Thyroid gland (tissue), 4 donors: Measurements from ENCODE around the gene PBXIP1. TPM values are rescaled to one million over a fixed set of nuclear protein-coding genes. Genes with fewer than 3 reads are reported as not detected.
"Not testable (repeated sequence)": the region's sequence is repeated elsewhere in the genome, so short reads cannot be mapped to it uniquely, and the experiment has no call there.

ENCODE experiments used
- DNase-seq, 2 donors: peaks; one replicate each; pipeline ENCODE4 v3.0.0-alpha.2; 2019
- H3K27ac ChIP-seq, 3 donors: fragments of 200-600 bp; sonication (generic); 1 replicate in 2 of 3; 2 replicates in 1 of 3; pipeline ENCODE4 v1.5.1; 2016 to 2019; ENCODE audit warnings: mild to moderate bottlenecking in 1 of 3, moderate library complexity in 1 of 3
- H3K27me3 ChIP-seq: fragments of 200-600 bp; sonication (generic); one replicate; pipeline ENCODE4 v1.5.1; 2019
- H3K36me3 ChIP-seq, 2 donors: fragments of 200-600 bp; sonication (generic); one replicate each; pipeline ENCODE4 v1.5.1; 2016 to 2019
- H3K4me1 ChIP-seq, 2 donors: fragments of 200-600 bp; sonication (generic); one replicate each; pipeline ENCODE4 v1.5.1; 2017 to 2019
- H3K4me3 ChIP-seq, 3 donors: fragments of 200-600 bp; sonication (generic); replicated peaks in 1 of 3; 1 replicate in 2 of 3; 2 replicates in 1 of 3; pipeline ENCODE4 v1.5.1; 2016; ENCODE audit warnings: mild to moderate bottlenecking in 1 of 3
- H3K9me3 ChIP-seq: fragments of 200-600 bp; sonication (generic); one replicate; pipeline ENCODE4 v1.5.1; 2017
- POLR2A ChIP-seq, 2 donors: fragments of 450-650 bp; IDR thresholded peaks; one replicate each; pipeline ENCODE4 v1.6.1; 2017; ENCODE audit warnings: antibody characterized with exemption in 2 of 2, mild to moderate bottlenecking in 2 of 2, moderate library complexity in 1 of 2
- WGBS, 2 donors: methylation state at CpG; one replicate each; pipeline ENCODE4 v1.1.5; 2017; 5-methylcytosine and 5-hydroxymethylcytosine counted together
- intact Hi-C: fragments of 100-400 bp; cut with DNase I; formaldehyde crosslinking; loops from one replicate; pipeline ENCODE4 v1.15.1; 2023
- total RNA-seq, 4 donors: library from RNA; depleted of rRNA; stranded (reverse); fragments of >200 nt; gene quantifications; one replicate each; pipeline ENCODE4 v1.2.3, GENCODE V29; 2016
- TF ChIP-seq, protein P1 (sequence below), 6 experiments: fragments of 200-600 bp in 3 of 6; fragments of 450-650 bp in 3 of 6; sonication (generic) in 3 of 6; IDR thresholded peaks; one replicate each; pipeline ENCODE4 v1.5.1; 2016 to 2019; ENCODE audit warnings: antibody characterized with exemption in 6 of 6, mild to moderate bottlenecking in 2 of 6, inconsistent platforms in 1 of 6, moderate library complexity in 1 of 6

The PBXIP1 gene
- total RNA-seq, 4 donors from 2014 or later: 139 to 205 (median 181) TPM

DNA sequence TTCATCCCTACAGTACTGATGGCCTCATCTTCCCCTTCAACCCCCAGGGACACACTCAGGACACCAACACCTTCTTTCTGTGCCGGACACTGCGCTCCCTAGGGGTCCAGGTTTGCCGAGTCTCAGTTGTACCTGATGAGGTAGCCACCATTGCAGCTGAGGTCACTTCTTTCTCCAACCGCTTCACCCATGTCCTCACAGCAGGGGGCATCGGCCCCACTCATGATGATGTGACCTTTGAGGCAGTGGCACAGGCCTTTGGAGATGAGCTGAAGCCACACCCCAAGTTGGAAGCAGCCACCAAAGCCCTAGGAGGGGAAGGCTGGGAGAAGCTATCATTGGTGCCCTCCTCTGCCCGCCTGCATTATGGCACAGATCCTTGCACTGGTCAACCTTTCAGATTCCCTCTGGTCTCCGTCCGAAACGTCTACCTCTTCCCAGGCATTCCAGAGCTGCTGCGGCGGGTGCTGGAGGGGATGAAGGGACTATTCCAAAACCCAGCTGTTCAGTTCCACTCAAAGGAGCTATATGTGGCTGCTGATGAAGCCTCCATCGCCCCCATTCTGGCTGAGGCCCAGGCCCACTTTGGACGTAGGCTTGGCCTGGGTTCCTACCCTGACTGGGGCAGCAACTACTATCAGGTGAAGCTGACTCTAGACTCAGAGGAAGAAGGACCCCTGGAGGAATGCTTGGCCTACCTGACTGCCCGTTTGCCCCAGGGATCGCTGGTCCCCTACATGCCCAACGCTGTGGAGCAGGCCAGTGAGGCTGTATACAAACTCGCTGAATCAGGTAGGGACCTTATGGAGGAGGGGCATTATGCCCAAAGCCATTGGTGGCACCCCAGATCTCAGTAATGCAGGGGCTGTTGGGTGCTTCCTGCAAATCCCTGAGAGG is 32.4 kb upstream of the PBXIP1 start:
- intact Hi-C loops: no loop called here
- peaks cover 11 to 13% of the 10 kb centered on the region in 2 donors for H3K36me3 ChIP-seq
- no peak for DNase-seq

DNA sequence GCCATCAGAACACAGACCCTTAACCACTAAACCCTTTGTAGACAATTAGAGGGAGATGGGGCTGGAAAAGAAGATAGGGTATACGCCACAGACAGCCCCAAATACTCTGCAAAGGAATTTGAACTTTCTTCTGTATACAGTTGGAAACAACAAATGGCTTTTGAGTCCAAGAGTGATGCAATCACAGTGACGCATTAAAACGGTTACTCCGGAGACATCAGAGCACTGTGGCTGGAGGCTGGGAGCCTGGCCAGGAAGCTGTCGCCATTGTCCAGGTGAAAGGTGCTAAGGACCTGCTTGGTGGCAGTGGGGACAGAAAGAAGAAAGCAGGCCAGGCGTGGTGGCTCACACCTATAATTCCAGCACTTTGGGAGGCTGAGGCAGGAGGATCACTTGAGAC is 31.4 kb upstream of the PBXIP1 start:
- Histone ChIP-seq H3K27ac (no peak overlapping the region), H3K9me3 (no peaks in the 10 kb centered on the region), H3K27me3 (no peaks in the 10 kb centered on the region), H3K4me3 (no peak overlapping the region), H3K4me1 (peaks cover 15 to 20% of the 10 kb centered on the region in 2 donors), H3K36me3 (peaks cover 11 to 13% of the 10 kb centered on the region in 2 donors)
- intact Hi-C loops: no loop called here
- WGBS, 2 donors: 87 to 93% methylated on average over 6 of the region's 6 CpGs
- TF ChIP-seq, protein P1, sequence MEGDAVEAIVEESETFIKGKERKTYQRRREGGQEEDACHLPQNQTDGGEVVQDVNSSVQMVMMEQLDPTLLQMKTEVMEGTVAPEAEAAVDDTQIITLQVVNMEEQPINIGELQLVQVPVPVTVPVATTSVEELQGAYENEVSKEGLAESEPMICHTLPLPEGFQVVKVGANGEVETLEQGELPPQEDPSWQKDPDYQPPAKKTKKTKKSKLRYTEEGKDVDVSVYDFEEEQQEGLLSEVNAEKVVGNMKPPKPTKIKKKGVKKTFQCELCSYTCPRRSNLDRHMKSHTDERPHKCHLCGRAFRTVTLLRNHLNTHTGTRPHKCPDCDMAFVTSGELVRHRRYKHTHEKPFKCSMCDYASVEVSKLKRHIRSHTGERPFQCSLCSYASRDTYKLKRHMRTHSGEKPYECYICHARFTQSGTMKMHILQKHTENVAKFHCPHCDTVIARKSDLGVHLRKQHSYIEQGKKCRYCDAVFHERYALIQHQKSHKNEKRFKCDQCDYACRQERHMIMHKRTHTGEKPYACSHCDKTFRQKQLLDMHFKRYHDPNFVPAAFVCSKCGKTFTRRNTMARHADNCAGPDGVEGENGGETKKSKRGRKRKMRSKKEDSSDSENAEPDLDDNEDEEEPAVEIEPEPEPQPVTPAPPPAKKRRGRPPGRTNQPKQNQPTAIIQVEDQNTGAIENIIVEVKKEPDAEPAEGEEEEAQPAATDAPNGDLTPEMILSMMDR (IDR thresholded peaks at IDR 0.05): no peak
- no peak for DNase-seq

More for the DNA sequence above, 32.4 kb upstream of the PBXIP1 start:
- Histone ChIP-seq H3K27ac (no peak overlapping the region), H3K4me3 (no peak overlapping the region), H3K4me1 (peaks cover 15% of the 10 kb centered on the region in 2 donors), H3K27me3 (no peaks in the 10 kb centered on the region), H3K9me3 (no peaks in the 10 kb centered on the region)
- WGBS, 2 donors: 88 to 91% methylated on average over 16 to 17 of the region's 17 CpGs
- no peak for TF ChIP-seq POLR2A (IDR thresholded peaks at IDR 0.05)
- TF ChIP-seq, protein P1 (IDR thresholded peaks at IDR 0.05): no peak

DNA sequence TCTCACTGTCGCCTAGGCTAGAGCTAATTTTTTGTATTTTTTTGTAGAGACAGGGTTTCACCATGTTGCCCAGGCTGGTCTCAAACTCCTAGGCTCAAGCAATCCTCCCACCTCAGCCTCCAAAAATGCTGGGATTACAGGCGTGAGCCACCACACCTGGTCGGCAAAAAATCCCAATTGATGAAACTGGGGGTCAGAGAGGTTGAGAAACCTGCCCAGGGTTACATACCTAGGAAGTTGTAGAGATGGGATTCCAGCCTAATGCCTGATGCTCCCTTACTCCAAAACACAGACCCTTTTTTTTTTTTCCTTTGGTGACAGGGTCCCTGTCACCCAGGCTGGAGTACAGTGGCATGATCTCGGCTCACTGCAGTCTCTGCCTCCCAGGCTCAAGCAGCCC is 30.8 kb upstream of the PBXIP1 start:
- peaks cover 11 to 13% of the 10 kb centered on the region in 2 donors for H3K36me3 ChIP-seq
- 89 to 97% methylated on average over 4 of the region's 4 CpGs for WGBS, 2 donors
- DNase-seq, H3K4me3 ChIP-seq, H3K27me3 ChIP-seq, H3K27ac ChIP-seq, H3K9me3 ChIP-seq, intact Hi-C loops: not testable (repeated sequence)
- H3K4me1 ChIP-seq: peaks cover 15 to 20% of the 10 kb centered on the region in 2 donors

DNA sequence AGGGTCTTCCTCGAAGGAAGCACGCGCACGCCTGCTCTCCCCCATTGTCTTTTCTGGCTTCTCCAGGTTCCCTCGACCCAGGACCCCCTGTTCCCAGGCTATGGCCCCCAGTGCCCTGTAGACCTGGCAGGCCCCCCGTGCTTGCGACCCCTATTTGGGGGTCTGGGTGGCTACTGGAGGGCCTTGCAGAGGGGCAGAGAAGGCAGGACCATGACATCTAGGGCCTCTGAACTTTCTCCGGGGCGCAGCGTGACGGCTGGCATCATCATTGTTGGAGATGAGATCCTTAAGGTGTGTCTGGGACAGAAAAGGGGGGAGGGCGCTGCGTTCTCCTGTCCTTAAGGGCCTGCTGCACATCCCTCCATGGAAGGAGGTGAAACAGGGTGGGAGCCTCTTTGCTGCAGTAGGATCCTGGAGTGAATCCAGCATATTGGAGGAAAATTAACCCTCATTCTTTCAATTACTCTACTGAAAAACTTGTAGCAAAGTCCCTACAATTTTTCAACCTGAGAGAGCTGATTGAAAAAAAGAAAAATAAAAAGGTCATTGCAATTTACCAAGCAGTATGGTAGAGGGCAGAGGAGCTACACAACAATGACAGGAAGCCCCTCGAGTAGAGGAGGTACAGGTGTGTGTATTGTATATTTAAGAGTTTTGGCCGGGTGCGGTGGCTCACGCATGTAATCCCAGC is 28.0 kb upstream of the PBXIP1 start:
- 7 to 12% methylated on average over 17 of the region's 17 CpGs for WGBS, 2 donors

More for the DNA sequence above, 28.0 kb upstream of the PBXIP1 start:
- H3K9me3 ChIP-seq: no peaks in the 10 kb centered on the region
- peaks cover 15 to 20% of the 10 kb centered on the region in 2 donors for H3K4me1 ChIP-seq
- H3K36me3 ChIP-seq: peaks cover 11 to 12% of the 10 kb centered on the region in 2 donors
- H3K4me3 ChIP-seq: peak overlapping the region; percentile 44 to 82 (median 48)
- H3K27ac ChIP-seq: peak overlapping the region; percentile 41 to 68 (median 54)
- no peak for DNase-seq
- TF ChIP-seq POLR2A (IDR thresholded peaks at IDR 0.05): no peak
- TF ChIP-seq, protein P1 (IDR thresholded peaks at IDR 0.05): no peak
- intact Hi-C loops: no loop called here
- H3K27me3 ChIP-seq: no peaks in the 10 kb centered on the region
